GF-D8 (cell line): ENCODE results near the gene IFIT5.
"Not testable (repeated sequence)": the region's sequence is repeated elsewhere in the genome, so short reads cannot be mapped to it uniquely, and the experiment has no call there.

ENCODE experiments used
- DNase-seq: peaks from one replicate; lab custom pipeline; 2025; lab: John Stamatoyannopoulos, UW

Gene IFIT5

DNA sequence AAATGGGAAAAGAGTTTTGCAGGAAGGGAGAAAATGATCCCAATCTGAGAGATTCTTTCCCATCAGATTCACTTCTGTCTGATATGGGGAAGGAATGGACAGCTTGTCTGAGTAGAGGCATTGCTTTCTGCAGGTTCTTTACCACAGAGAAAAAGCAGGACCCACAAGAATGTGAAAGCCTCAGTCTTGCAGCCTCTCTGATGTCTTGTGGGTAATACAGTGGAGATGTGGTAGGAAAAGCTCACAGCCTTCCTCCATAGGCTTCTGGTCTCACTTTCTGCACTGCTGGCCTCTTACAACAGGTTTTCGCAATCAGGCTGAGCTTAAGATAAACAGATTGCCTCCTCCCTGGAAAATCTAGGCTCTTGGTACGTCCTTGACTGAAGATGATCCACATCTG is 21.4 kb upstream of the IFIT5 start:
- DNase-seq: peak; percentile 38

DNA sequence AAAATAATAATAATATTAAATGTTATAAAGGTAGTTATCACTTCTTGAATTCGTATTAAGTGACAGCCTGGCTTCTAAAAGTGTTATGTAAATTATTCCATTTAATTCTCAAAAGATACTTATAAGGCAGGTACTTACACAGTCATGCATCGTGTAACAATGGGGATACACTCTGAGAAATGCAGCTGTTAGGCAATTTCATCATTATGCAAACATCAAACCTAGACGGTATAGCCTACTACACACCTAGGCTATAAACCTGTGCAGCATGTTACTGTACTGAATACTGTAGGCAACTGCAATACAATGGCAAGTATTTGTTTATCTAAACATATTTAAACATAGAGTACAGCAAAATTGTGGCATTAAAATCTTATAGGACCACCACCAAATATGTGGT is 20.5 kb upstream of the IFIT5 start:
- DNase-seq: no peak

DNA sequence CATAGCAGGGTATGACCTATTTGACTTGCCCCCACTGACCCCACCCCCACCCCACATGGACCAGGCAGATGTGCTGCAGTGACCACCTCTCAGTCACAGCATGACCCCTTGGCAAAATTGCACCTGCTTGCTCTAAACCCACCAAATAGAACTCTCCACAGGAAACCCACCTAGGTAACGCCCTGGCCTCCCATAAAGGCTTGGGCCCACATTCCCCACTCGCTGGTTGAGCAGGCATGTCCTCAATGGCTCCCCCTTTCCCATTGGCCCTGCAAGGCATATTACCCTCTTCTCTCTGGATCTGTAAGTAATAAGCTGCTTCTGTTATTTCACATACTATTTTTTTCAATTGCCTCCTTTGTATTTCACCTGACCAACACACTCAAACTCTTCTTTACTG is 19.2 kb upstream of the IFIT5 start:
- DNase-seq: no peak

GRCh38 chr10:89398003-89398749 is 16.2 kb upstream of the IFIT5 start:
- no peak for DNase-seq

GRCh38 chr10:89399956-89400355 is 14.4 kb upstream of the IFIT5 start:
- DNase-seq: no peak

- DNase-seq: no peak
These were observed 11.3 kb upstream of the IFIT5 start for GRCh38 chr10:89403043-89403442.

GRCh38 chr10:89404104-89405047 is 10.0 kb upstream of the IFIT5 start:
- no peak for DNase-seq

GRCh38 chr10:89406178-89406577 is 8.2 kb upstream of the IFIT5 start:
- DNase-seq: not testable (repeated sequence)

GRCh38 chr10:89407792-89408191 is 6.6 kb upstream of the IFIT5 start:
- not testable (repeated sequence) for DNase-seq

GRCh38 chr10:89409282-89409681 is 5.1 kb upstream of the IFIT5 start:
- DNase-seq: not testable (repeated sequence)

DNA sequence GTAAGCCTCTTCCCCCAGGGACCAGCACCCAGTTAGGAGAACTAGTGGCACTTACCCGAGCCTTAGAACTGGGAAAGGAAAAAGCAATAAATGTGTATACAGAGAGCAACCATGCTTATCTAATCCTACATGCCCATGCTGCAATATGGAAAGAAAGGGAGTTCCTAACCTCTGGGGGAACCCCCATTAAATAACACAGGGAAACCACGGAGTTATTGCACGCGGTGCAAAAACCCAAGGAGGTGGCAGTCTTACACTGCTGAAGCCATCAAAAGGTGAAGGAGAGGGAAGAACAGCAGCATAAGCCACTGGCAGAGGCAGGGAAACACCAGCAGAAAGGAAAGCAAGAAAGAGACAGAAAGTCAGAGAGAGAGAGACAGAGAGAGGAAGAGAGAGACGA is 3.8 kb upstream of the IFIT5 start:
- DNase-seq: not testable (repeated sequence)

DNA sequence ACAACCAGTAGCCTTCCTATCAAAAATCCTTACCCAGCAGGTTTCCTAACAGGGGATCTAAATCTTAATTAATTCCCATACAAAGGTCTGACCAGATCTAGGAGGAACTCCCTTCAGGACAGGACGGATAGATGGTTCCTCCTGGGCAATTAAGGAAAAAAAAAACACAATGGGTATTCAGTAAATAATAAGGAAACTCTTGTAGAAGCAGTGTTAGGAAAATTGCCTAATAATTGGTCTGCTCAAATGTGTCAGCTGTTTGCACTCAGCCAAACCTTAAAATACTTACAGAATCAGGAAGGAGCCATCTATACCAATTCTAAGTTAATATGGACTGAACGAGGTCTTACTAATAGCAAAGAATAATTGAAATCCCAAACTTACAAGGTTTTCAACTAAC is 3.2 kb upstream of the IFIT5 start:
- DNase-seq: not testable (repeated sequence)

GRCh38 chr10:89412276-89412675 is 2.1 kb upstream of the IFIT5 start:
- not testable (repeated sequence) for DNase-seq

- DNase-seq: no peak
These were observed 913 bp upstream of the IFIT5 start for GRCh38 chr10:89413398-89413912.

GRCh38 chr10:89414879-89415821 is 782 bp downstream of the IFIT5 start:
- DNase-seq: no peak

GRCh38 chr10:89416465-89416864 is 2.1 kb downstream of the IFIT5 start:
- no peak for DNase-seq

- no peak for DNase-seq
These were observed 5.2 kb downstream of the IFIT5 start for GRCh38 chr10:89419548-89419947.

- no peak for DNase-seq
These were observed 6.7 kb downstream of the IFIT5 start for GRCh38 chr10:89421018-89421476.

DNA sequence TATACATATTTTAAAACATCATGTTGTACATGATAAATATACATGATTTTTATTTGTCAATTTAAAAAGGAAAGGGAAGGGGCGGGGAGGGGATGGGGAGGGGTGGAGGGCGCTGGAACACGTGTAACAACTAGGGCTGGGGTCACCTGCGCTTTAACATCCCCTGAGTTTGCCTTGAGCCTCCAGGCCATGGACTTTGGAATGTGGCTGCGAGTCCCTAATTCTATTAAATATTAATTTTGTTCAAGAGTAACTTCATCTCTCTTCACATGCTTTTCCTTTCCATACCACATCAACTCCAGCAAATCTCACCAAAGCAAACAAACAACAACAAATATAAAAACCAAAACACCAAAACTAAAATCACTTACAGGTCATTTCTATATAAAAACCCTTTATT is 10.6 kb downstream of the IFIT5 start:
- no peak for DNase-seq

DNA sequence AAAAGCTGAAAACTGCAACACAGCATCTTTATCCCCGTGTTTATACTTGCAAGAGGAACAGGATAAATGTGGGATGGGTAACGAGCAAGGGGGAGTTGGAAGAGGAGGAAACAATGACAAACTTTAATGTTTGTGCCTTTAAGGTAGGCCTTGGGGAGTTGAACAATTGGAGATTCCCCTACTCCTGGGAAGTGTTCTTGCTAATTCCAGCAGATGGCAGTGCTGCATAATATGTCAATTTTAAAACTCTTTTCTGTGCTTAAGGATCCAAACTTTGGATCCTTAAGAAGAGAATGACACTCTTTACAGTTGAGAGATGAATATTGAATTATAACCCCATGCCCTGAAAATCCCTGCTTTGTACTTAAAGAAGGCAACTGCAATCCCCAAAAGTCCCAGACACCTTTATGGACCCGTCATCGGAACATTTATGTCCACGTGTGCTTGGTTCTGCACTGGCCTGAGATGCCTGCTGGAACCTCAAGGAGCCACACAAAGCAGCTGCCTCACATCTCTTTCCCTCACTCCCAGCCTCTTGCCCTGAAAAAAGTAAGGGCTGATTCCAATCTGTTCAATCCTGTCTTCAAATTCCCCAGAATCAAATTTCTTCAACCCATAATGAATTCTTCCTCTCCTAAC is 12.0 kb downstream of the IFIT5 start:
- no peak for DNase-seq

GRCh38 chr10:89427629-89428028 is 13.3 kb downstream of the IFIT5 start:
- no peak for DNase-seq
